Endothelial cell of umbilical vein (primary cell): ENCODE data around the gene MRE11. TPM values are rescaled to one million over a fixed set of nuclear protein-coding genes. Genes with fewer than 3 reads are reported as not detected.

Experiments used
- BruUV-seq: library from RNA; stranded (reverse); fragments of 400-500 nt; replicated peaks from 2 replicates; lab custom pipeline; 2021; lab: Mats Ljungman, UMichigan
- CTCF ChIA-PET: fragments of 300-600, 350-600 bp; sonication (Branson Sonifier 250); formaldehyde crosslinking; loops from one replicate; lab custom pipeline; 2021; ENCODE audit warnings: antibody characterized with exemption, inconsistent platforms; lab: Charles Lee
- POLR2A ChIA-PET: fragments of 300-600, 350-600 bp; sonication (Branson Sonifier 250); formaldehyde crosslinking; loops from one replicate; lab custom pipeline; 2021; ENCODE audit warnings: antibody characterized with exemption, inconsistent platforms; lab: Charles Lee
- DNase-seq: peaks from one replicate; pipeline ENCODE4 v3.0.0-alpha.2; 2011; ENCODE audit warnings: low read depth, low spot score
- FAIRE-seq: peaks from 2 replicates; lab custom pipeline; 2011; peaks lifted over from hg19 to GRCh38; lab: Jason Lieb, UNC
- H2AFZ ChIP-seq: 2 replicates; pipeline ENCODE4 v1.6.0; 2012; ENCODE audit warnings: low read depth, low read length, control low read depth, inconsistent platforms
- H3K27ac ChIP-seq: 2 replicates; pipeline ENCODE4 v1.5.1; 2011; ENCODE audit warnings: low read depth, mild to moderate bottlenecking, control low read depth, low read length, moderate library complexity; ENCODE audit not compliant: insufficient read depth
- H3K27me3 ChIP-seq, 2 experiments: 2 replicates each; pipeline versions ENCODE4 v1.6.0 to v1.6.1; 2011; ENCODE audit warnings: low read length in 2 of 2, mixed read lengths in 1 of 2; ENCODE audit not compliant: control insufficient read depth in 2 of 2, insufficient read depth in 2 of 2
- H3K36me3 ChIP-seq, 2 experiments: 2 replicates in 1 of 2; 3 replicates in 1 of 2; pipeline ENCODE4 v1.5.1; 2011; ENCODE audit warnings: low read length in 2 of 2, mild to moderate bottlenecking in 1 of 2, moderate library complexity in 1 of 2; ENCODE audit not compliant: control insufficient read depth in 2 of 2, insufficient read depth in 2 of 2; ENCODE audit errors: extremely low read depth in 1 of 2
- H3K4me1 ChIP-seq: 3 replicates; pipeline ENCODE4 v1.5.1; 2011; ENCODE audit warnings: mild to moderate bottlenecking, low read length; ENCODE audit not compliant: control insufficient read depth, insufficient read depth; ENCODE audit errors: extremely low read depth
- H3K4me2 ChIP-seq: 2 replicates; pipeline ENCODE4 v1.6.1; 2011; ENCODE audit warnings: low read length, control low read depth, mixed read lengths; ENCODE audit not compliant: insufficient read depth
- H3K4me3 ChIP-seq, 3 experiments: fragments of 200-600 bp in 1 of 3; sonication (generic), shearing (Covaris generic) in 1 of 3; replicated peaks in 1 of 3; 2 replicates each; pipeline ENCODE4 v1.5.1; 2011 to 2016; ENCODE audit warnings: control low read depth in 3 of 3, low read length in 3 of 3, mild to moderate bottlenecking in 2 of 3, inconsistent platforms in 1 of 3, low read depth in 1 of 3, moderate library complexity in 1 of 3; ENCODE audit not compliant: insufficient read depth in 1 of 3
- H3K79me2 ChIP-seq: 2 replicates; pipeline ENCODE4 v1.6.0; 2012; ENCODE audit warnings: low read length, inconsistent platforms; ENCODE audit not compliant: control insufficient read depth, insufficient read depth
- H3K9ac ChIP-seq: replicated peaks from 2 replicates; pipeline ENCODE3; 2011; ENCODE audit warnings: low read length, control low read depth; ENCODE audit not compliant: insufficient read depth; ENCODE audit errors: extremely low read depth
- H3K9me1 ChIP-seq: replicated peaks from 3 replicates; pipeline ENCODE4 v1.6.0; 2011; ENCODE audit warnings: mild to moderate bottlenecking, low read length; ENCODE audit not compliant: control insufficient read depth, insufficient read depth; ENCODE audit errors: extremely low read depth
- H3K9me3 ChIP-seq: replicated peaks from 2 replicates; pipeline ENCODE4 v1.5.1; 2012; ENCODE audit warnings: low read length, inconsistent platforms; ENCODE audit not compliant: control insufficient read depth, insufficient read depth
- H4K20me1 ChIP-seq: replicated peaks from 2 replicates; pipeline ENCODE3; 2011; ENCODE audit warnings: mild to moderate bottlenecking, low read length; ENCODE audit not compliant: control insufficient read depth, insufficient read depth; ENCODE audit errors: extremely low read depth
- EZH2 ChIP-seq: IDR thresholded peaks from 2 replicates; pipeline ENCODE4 v1.6.1; 2012; ENCODE audit warnings: borderline replicate concordance, low read depth, mild to moderate bottlenecking, moderate library complexity, low read length, inconsistent platforms; ENCODE audit not compliant: severe bottlenecking
- FOS ChIP-seq: IDR thresholded peaks from 2 replicates; pipeline ENCODE4 v1.6.1; 2011; ENCODE audit warnings: mild to moderate bottlenecking, low read length, moderate library complexity, borderline replicate concordance; ENCODE audit not compliant: insufficient read depth
- GATA2 ChIP-seq: IDR thresholded peaks from 2 replicates; pipeline ENCODE4 v1.7.0; 2011; ENCODE audit warnings: low read depth, mild to moderate bottlenecking, moderate library complexity, mixed read lengths, low read length; ENCODE audit not compliant: insufficient read length, insufficient read depth
- JUN ChIP-seq: IDR thresholded peaks from 2 replicates; pipeline ENCODE4 v1.6.1; 2011; ENCODE audit warnings: borderline replicate concordance, low read depth; ENCODE audit not compliant: insufficient read length, insufficient read depth
- MYC ChIP-seq: IDR thresholded peaks from one replicate; pipeline ENCODE4 v1.6.1; 2011; ENCODE audit warnings: mild to moderate bottlenecking, low read depth, low read length
- POLR2A ChIP-seq: IDR thresholded peaks from 2 replicates; pipeline ENCODE4 v1.6.1; 2012; ENCODE audit warnings: low read depth, mild to moderate bottlenecking, control low read depth, low read length
- POLR2AphosphoS5 ChIP-seq: IDR thresholded peaks from 2 replicates; pipeline ENCODE4 v1.6.1; 2012; ENCODE audit warnings: low read depth, mild to moderate bottlenecking, control low read depth, low read length, moderate library complexity; ENCODE audit not compliant: insufficient read depth
- dilution Hi-C: fragments of 300-500 bp; cut with MboI; formaldehyde crosslinking; loops from one replicate; pipeline ENCODE4 v1.15.0; 2019; ENCODE audit warnings: low sequenced_read_pairs; ENCODE audit not compliant: extremely low pct_ligation_motif_present
- intact Hi-C: fragments of 100-400 bp; cut with micrococcal nuclease; formaldehyde crosslinking; loops from one replicate; pipeline ENCODE4 v1.10.0; 2022
- polyA plus RNA-seq, 4 experiments: library from polyadenylated mRNA; depleted of rRNA in 3 of 4; stranded (reverse) in 3 of 4; unstranded in 1 of 4; fragments of >200 nt; gene quantifications; 2 replicates each; pipeline versions ENCODE4 v1.2.1 to v1.2.3, GENCODE V29; 2011 to 2012; ENCODE audit warnings: missing spikeins in 1 of 4
- total RNA-seq: library from RNA; stranded (reverse); gene quantifications from 2 replicates; pipeline ENCODE4 v1.2.3, GENCODE V29; 2021
- TF ChIP-seq, protein P1 (sequence below): IDR thresholded peaks from 2 replicates; pipeline ENCODE4 v1.6.1; 2011; ENCODE audit not compliant: insufficient read depth, insufficient read length
- TF ChIP-seq, protein P2 (sequence below), 2 donors: IDR thresholded peaks; 1 replicate in 1 of 2; 2 replicates in 1 of 2; pipeline ENCODE4 v1.5.1; 2011; ENCODE audit warnings: low read length in 2 of 2, mild to moderate bottlenecking in 2 of 2, moderate library complexity in 2 of 2, control low read depth in 1 of 2, inconsistent platforms in 1 of 2, low read depth in 1 of 2; ENCODE audit not compliant: insufficient read depth in 1 of 2; ENCODE audit errors: extremely low read depth in 1 of 2

MRE11 gene
- total and polyA plus RNA-seq, 2 donors (not counting 3 experiments of a cell fraction or from before 2014, with no cell fraction given): 4.5 to 22.0 TPM

DNA sequence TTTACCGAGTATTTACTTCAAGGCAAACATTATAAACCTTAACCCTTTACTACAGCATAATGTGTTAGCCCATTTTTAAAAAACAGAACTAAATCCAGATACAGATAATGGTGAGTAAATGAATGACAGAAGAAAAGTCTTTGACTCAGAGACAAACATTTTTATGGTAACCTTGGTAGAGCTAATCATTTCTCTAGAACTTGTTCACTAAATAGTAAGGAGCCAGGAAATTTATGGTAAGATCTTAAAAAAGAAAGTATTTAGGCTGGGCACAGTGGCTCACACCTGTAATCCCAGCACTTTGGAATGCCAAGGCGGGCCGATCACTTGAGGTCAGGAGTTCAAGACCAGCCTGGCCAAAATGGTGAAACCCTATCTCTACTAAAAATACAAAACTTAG is 38.6 kb upstream of the MRE11 start:
- POLR2A ChIA-PET: no interaction called here

More for the DNA sequence above, 38.6 kb upstream of the MRE11 start:
- H3K27ac ChIP-seq: no peak overlapping the region
- no peaks in the 10 kb centered on the region for H3K36me3 ChIP-seq
- no peak overlapping the region for H3K9ac ChIP-seq
- peaks cover 6 to 10% of the 10 kb centered on the region in 2 experiments for H3K27me3 ChIP-seq
- no peak overlapping the region for H2AFZ ChIP-seq
- no peak overlapping the region for H3K4me3 ChIP-seq
- H3K79me2 ChIP-seq: no peaks in the 10 kb centered on the region
- H3K4me1 ChIP-seq: no peaks in the 10 kb centered on the region
- CTCF ChIA-PET: no interaction called here
- TF ChIP-seq MYC (no peak), FOS (no peak), POLR2A (no peak), JUN (no peak), GATA2 (no peak), EZH2 (no peak), POLR2AphosphoS5 (no peak)
- TF ChIP-seq, protein P1, sequence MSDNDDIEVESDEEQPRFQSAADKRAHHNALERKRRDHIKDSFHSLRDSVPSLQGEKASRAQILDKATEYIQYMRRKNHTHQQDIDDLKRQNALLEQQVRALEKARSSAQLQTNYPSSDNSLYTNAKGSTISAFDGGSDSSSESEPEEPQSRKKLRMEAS: no peak
- TF ChIP-seq, protein P2, sequence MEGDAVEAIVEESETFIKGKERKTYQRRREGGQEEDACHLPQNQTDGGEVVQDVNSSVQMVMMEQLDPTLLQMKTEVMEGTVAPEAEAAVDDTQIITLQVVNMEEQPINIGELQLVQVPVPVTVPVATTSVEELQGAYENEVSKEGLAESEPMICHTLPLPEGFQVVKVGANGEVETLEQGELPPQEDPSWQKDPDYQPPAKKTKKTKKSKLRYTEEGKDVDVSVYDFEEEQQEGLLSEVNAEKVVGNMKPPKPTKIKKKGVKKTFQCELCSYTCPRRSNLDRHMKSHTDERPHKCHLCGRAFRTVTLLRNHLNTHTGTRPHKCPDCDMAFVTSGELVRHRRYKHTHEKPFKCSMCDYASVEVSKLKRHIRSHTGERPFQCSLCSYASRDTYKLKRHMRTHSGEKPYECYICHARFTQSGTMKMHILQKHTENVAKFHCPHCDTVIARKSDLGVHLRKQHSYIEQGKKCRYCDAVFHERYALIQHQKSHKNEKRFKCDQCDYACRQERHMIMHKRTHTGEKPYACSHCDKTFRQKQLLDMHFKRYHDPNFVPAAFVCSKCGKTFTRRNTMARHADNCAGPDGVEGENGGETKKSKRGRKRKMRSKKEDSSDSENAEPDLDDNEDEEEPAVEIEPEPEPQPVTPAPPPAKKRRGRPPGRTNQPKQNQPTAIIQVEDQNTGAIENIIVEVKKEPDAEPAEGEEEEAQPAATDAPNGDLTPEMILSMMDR (IDR thresholded peaks at IDR 0.05; ENCODE audit: extremely low read depth in 1 of 2, insufficient read depth in 1 of 2, low read depth in 1 of 2, low read length in 2 of 2): no peak
- dilution Hi-C loops: no loop called here
- H3K9me1 ChIP-seq: no peaks in the 10 kb centered on the region
- intact Hi-C loops: no loop called here
- no peak for DNase-seq
- FAIRE-seq: no peak
- H4K20me1 ChIP-seq: no peaks in the 10 kb centered on the region
- H3K9me3 ChIP-seq: no peaks in the 10 kb centered on the region
- no TSS peak for BruUV-seq
- no peak overlapping the region for H3K4me2 ChIP-seq
